Progenitor cell of endocrine pancreas (in vitro differentiated cells): ENCODE data around the gene PAX9. TPM values are rescaled to one million over a fixed set of nuclear protein-coding genes. Genes with fewer than 3 reads are reported as not detected.

Experiments
- DNase-seq: peaks from one replicate; pipeline ENCODE4 v3.0.0; 2021; ENCODE audit warnings: low spot score; ENCODE audit not compliant: unreplicated experiment
- H3K27ac Mint-ChIP-seq: 2 replicates; pipeline ENCODE4 v1.8.0; 2021; ENCODE audit warnings: mild to moderate bottlenecking, moderate library complexity, mixed read lengths
- H3K27me3 Mint-ChIP-seq: 2 replicates; pipeline ENCODE4 v1.8.0; 2021; ENCODE audit warnings: mixed read lengths
- H3K36me3 Mint-ChIP-seq: 2 replicates; pipeline ENCODE4 v1.8.0; 2022; ENCODE audit warnings: mixed read lengths; ENCODE audit not compliant: insufficient read depth
- H3K4me1 Mint-ChIP-seq: 2 replicates; pipeline ENCODE4 v1.8.0; 2021; ENCODE audit warnings: low read depth, mixed read lengths
- H3K4me3 Mint-ChIP-seq: 2 replicates; pipeline ENCODE4 v1.8.0; 2021; ENCODE audit warnings: low read depth, mild to moderate bottlenecking, moderate library complexity, mixed read lengths
- H3K9me3 Mint-ChIP-seq: 2 replicates; pipeline ENCODE4 v1.8.0; 2021; ENCODE audit warnings: low read depth, mixed read lengths
- total RNA-seq: library from RNA; stranded (reverse); gene quantifications from 2 replicates; pipeline ENCODE4 v1.2.1, GENCODE V29; 2021
- TF ChIP-seq, protein P1 (sequence below): fragments of 200-600 bp; sonication (generic); IDR thresholded peaks from one replicate; pipeline ENCODE4 v1.5.0; 2021; ENCODE audit warnings: antibody characterized with exemption, mild to moderate bottlenecking; ENCODE audit not compliant: unreplicated experiment

The PAX9 gene
- total RNA-seq, 1 donor from 2014 or later = 0.77 TPM

DNA sequence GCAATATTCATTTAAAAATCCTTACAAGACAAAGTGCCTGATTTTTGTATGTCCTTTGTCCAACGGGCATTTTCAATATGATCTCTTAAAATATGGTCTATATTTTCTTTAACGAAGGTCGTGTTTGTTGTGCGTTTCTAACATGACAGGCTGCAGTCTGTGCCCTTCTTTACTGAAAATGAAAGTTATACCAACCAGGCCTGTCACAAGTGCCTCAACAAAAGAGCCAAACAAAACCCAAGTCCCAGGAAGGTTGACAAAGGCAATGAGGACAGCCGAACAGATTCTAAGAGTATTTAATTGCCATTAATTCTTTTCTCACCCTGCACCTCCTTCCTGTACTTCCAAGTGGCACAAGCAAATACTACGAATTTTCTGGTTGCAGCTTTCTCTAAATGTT is 13.9 kb downstream of the PAX9 start:
- H3K4me3 Mint-ChIP-seq = no peak overlapping the region
- H3K4me1 Mint-ChIP-seq = peaks cover 9% of the 10 kb centered on the region
- no peaks in the 10 kb centered on the region for H3K9me3 Mint-ChIP-seq
- no peak overlapping the region for H3K27ac Mint-ChIP-seq
- H3K36me3 Mint-ChIP-seq = no peaks in the 10 kb centered on the region
- TF ChIP-seq, protein P1, sequence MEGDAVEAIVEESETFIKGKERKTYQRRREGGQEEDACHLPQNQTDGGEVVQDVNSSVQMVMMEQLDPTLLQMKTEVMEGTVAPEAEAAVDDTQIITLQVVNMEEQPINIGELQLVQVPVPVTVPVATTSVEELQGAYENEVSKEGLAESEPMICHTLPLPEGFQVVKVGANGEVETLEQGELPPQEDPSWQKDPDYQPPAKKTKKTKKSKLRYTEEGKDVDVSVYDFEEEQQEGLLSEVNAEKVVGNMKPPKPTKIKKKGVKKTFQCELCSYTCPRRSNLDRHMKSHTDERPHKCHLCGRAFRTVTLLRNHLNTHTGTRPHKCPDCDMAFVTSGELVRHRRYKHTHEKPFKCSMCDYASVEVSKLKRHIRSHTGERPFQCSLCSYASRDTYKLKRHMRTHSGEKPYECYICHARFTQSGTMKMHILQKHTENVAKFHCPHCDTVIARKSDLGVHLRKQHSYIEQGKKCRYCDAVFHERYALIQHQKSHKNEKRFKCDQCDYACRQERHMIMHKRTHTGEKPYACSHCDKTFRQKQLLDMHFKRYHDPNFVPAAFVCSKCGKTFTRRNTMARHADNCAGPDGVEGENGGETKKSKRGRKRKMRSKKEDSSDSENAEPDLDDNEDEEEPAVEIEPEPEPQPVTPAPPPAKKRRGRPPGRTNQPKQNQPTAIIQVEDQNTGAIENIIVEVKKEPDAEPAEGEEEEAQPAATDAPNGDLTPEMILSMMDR = no peak
- H3K27me3 Mint-ChIP-seq = peaks cover 67% of the 10 kb centered on the region
- no peak for DNase-seq

GRCh38 chr14:36676236-36676635 is 14.6 kb downstream of the PAX9 start:
- Mint-ChIP-seq H3K4me1 (peaks cover 9% of the 10 kb centered on the region), H3K4me3 (no peak overlapping the region), H3K27me3 (peaks cover 65% of the 10 kb centered on the region), H3K27ac (no peak overlapping the region), H3K36me3 (no peaks in the 10 kb centered on the region), H3K9me3 (no peaks in the 10 kb centered on the region)
- DNase-seq = no peak
- TF ChIP-seq, protein P1 = no peak

- TF ChIP-seq, protein P1 = no peak
- Mint-ChIP-seq H3K4me1 (peaks cover 2% of the 10 kb centered on the region), H3K27ac (no peak overlapping the region), H3K36me3 (no peaks in the 10 kb centered on the region), H3K4me3 (no peak overlapping the region), H3K9me3 (no peaks in the 10 kb centered on the region), H3K27me3 (peaks cover 26% of the 10 kb centered on the region)
- no peak for DNase-seq
Measured at GRCh38 chr14:36682338-36682737, 20.7 kb downstream of the PAX9 start.

GRCh38 chr14:36683083-36683724 is 21.5 kb downstream of the PAX9 start:
- no peaks in the 10 kb centered on the region for H3K9me3 Mint-ChIP-seq
- no peak for DNase-seq
- H3K27ac Mint-ChIP-seq = no peak overlapping the region
- TF ChIP-seq, protein P1 = no peak
- H3K4me1 Mint-ChIP-seq = peaks cover 2% of the 10 kb centered on the region
- H3K4me3 Mint-ChIP-seq = no peak overlapping the region
- H3K36me3 Mint-ChIP-seq = no peaks in the 10 kb centered on the region
- peaks cover 26% of the 10 kb centered on the region for H3K27me3 Mint-ChIP-seq

DNA sequence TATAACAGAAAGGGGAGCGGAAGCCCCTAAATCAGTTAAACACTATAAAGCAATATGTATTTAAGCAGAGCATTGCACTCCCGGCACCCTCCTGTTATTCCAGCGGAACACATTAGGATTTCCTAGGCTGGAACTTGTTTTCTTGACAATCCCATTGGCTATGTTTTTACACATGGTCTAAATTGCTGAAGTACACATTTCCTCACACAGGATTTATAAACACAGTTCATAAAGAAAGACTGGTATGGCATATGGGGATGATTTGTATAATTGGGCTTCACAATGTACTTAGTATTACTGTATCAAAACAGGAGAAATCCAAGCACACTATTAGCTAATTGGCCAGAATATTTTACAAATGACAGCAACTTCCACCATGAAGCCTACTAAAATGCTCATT is 23.3 kb downstream of the PAX9 start:
- DNase-seq = no peak
- Mint-ChIP-seq H3K27me3 (peaks cover 25% of the 10 kb centered on the region), H3K27ac (no peak overlapping the region), H3K9me3 (no peaks in the 10 kb centered on the region), H3K36me3 (peaks cover 1% of the 10 kb centered on the region), H3K4me1 (peaks cover 2% of the 10 kb centered on the region), H3K4me3 (no peak overlapping the region)
- TF ChIP-seq, protein P1 = no peak
